ENCODE data around the gene RPIA. TPM values are rescaled to one million over a fixed set of nuclear protein-coding genes. Genes with fewer than 3 reads are reported as not detected.
A peak's percentile ranks its signal among the peaks of the same experiment; 100 is the strongest.

Gene RPIA
- total and polyA plus RNA-seq, 2 of the 13 experiments (the other 11 are each of a cell fraction or from before 2014, with no cell fraction given) = 13.3 to 23.9 TPM

DNA sequence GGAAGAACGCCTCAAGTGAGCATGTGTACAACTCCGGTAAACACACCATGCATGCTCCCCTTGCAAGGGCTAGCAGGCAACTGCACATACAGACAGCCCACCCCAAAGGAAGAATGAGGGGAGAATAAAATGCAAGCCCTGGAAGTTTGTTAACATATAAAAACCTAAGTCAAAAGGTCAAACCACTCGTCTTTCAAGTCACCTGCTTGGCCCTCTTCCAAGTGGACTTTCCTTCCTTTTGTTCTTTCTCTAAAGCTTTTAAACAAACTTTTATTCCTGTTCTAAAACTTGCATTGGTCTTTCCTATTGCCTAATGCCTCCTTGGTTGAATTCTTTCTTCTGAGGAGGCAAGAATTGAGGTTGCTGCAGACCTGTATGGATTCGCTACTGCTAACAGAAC lies 5.2 kb upstream of the RPIA start (continued):
- TF ChIP-seq ZNF431 (CRISPR knock-in tag; IDR thresholded peaks at IDR 0.05; ENCODE audit: borderline replicate concordance, low read depth) = no peak
- no peak for TF ChIP-seq ZNF274 (CRISPR knock-in tag; IDR thresholded peaks at IDR 0.05)
- no peak for TF ChIP-seq ZFP1 (CRISPR knock-in tag; IDR thresholded peaks at IDR 0.05)
- TF ChIP-seq ZFAT (CRISPR knock-in tag; conservative IDR thresholded peaks at IDR 0.05) = no peak
- no peak for TF ChIP-seq ATM (IDR thresholded peaks at IDR 0.05; ENCODE audit: borderline replicate concordance)
- TF ChIP-seq ZNF552 (CRISPR knock-in tag; IDR thresholded peaks at IDR 0.05; ENCODE audit: borderline replicate concordance) = no peak
- no peak for TF ChIP-seq ZNF12 (CRISPR knock-in tag; IDR thresholded peaks at IDR 0.05)
- TF ChIP-seq ZSCAN12 (CRISPR knock-in tag; IDR thresholded peaks at IDR 0.05) = no peak
- TF ChIP-seq ZNF761 (CRISPR knock-in tag; conservative IDR thresholded peaks at IDR 0.05) = no peak
- no peak for TF ChIP-seq DR1 (CRISPR knock-in tag; IDR thresholded peaks at IDR 0.05)
- peak; percentile 50; the same call in 1 of the 2 replicates for TF ChIP-seq HNF4A (CRISPR knock-in tag; IDR thresholded peaks at IDR 0.05)
- TF ChIP-seq NR2F6 (IDR thresholded peaks at IDR 0.05) = peak; percentile 78
- no peak for TF ChIP-seq NR2F6 (CRISPR knock-in tag; IDR thresholded peaks at IDR 0.05)
- TF ChIP-seq ZNF407 (CRISPR knock-in tag; IDR thresholded peaks at IDR 0.05; ENCODE audit: not compliant biosample characterization) = no peak
- TF ChIP-seq RARG (CRISPR knock-in tag; IDR thresholded peaks at IDR 0.05; ENCODE audit: low read depth) = no peak
- no peak for TF ChIP-seq KLF12 (CRISPR knock-in tag; IDR thresholded peaks at IDR 0.05; ENCODE audit: borderline replicate concordance)
- TF ChIP-seq FOXO1 (CRISPR knock-in tag; IDR thresholded peaks at IDR 0.05) = no peak
- TF ChIP-seq ZNF20 (CRISPR knock-in tag; IDR thresholded peaks at IDR 0.05) = no peak
- TF ChIP-seq TARDBP (CRISPR knock-in tag; IDR thresholded peaks at IDR 0.05) = no peak
- TF ChIP-seq ZBTB21 (CRISPR knock-in tag; IDR thresholded peaks at IDR 0.05) = no peak
- 0 out of 2 replicates have a peak, but pooled peaks have one; percentile 49 for TF ChIP-seq TCF7 (IDR thresholded peaks at IDR 0.05; ENCODE audit: low read depth)
- TF ChIP-seq PBX2 (CRISPR knock-in tag; IDR thresholded peaks at IDR 0.05) = no peak
- TF ChIP-seq, protein P1, sequence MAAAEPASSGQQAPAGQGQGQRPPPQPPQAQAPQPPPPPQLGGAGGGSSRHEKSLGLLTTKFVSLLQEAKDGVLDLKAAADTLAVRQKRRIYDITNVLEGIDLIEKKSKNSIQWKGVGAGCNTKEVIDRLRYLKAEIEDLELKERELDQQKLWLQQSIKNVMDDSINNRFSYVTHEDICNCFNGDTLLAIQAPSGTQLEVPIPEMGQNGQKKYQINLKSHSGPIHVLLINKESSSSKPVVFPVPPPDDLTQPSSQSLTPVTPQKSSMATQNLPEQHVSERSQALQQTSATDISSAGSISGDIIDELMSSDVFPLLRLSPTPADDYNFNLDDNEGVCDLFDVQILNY (CRISPR knock-in tag; conservative IDR thresholded peaks at IDR 0.05) = no peak

All from HepG2 (cell line).